ENCODE measurements around the gene USP53.
A peak's percentile ranks its signal among the peaks of the same experiment; 100 is the strongest.

USP53 gene

GRCh38 chr4:119300101-119300978, 87.8 kb downstream of the USP53 start:
- H3K9ac ChIP-seq (ENCODE audit: insufficient read length, low read depth) = peak overlapping the region; percentile 90
- H3K4me1 ChIP-seq (ENCODE audit: insufficient read depth, insufficient read length) = no peaks in the 10 kb centered on the region
- no peaks in the 10 kb centered on the region for H3K27me3 ChIP-seq (ENCODE audit: insufficient read depth, insufficient read length)
- H3K36me3 ChIP-seq (ENCODE audit: insufficient read depth, insufficient read length, low read length) = peaks cover 24% of the 10 kb centered on the region
- peak overlapping the region; percentile 94 for H3K4me3 ChIP-seq (ENCODE audit: insufficient read length, low read depth)
- H3K9me3 ChIP-seq (ENCODE audit: insufficient read depth, low read length) = no peaks in the 10 kb centered on the region
- DNase-seq (ENCODE audit: low read depth, low spot score) = peak; percentile 74
- no peak for TF ChIP-seq ZNF274 (IDR thresholded peaks at IDR 0.05; ENCODE audit: low read depth, low read length)
- TF ChIP-seq YY1 (IDR thresholded peaks at IDR 0.05; ENCODE audit: insufficient read depth, insufficient read length) = no peak
- no peak for TF ChIP-seq SUZ12 (IDR thresholded peaks at IDR 0.05; ENCODE audit: extremely low read depth, insufficient read depth, insufficient read length)

GRCh38 chr4:119302073-119302832, 89.7 kb downstream of the USP53 start:
- no peak overlapping the region for H3K4me3 ChIP-seq (ENCODE audit: insufficient read length, low read depth)

GRCh38 chr4:119303587-119304305, 91.2 kb downstream of the USP53 start:
- no peaks in the 10 kb centered on the region for H3K9me3 ChIP-seq (ENCODE audit: insufficient read depth, low read length)
- no peaks in the 10 kb centered on the region for H3K36me3 ChIP-seq (ENCODE audit: insufficient read depth, insufficient read length, low read length)
- H3K27me3 ChIP-seq (ENCODE audit: insufficient read depth, insufficient read length) = no peaks in the 10 kb centered on the region
- TF ChIP-seq SUZ12 (IDR thresholded peaks at IDR 0.05; ENCODE audit: extremely low read depth, insufficient read depth, insufficient read length) (no peak), ZNF274 (IDR thresholded peaks at IDR 0.05; ENCODE audit: low read depth, low read length) (no peak), YY1 (IDR thresholded peaks at IDR 0.05; ENCODE audit: insufficient read depth, insufficient read length) (no peak)
- DNase-seq (ENCODE audit: low read depth, low spot score) = no peak
- H3K9ac ChIP-seq (ENCODE audit: insufficient read length, low read depth) = no peak overlapping the region
- H3K4me3 ChIP-seq (ENCODE audit: insufficient read length, low read depth) = no peak overlapping the region
- H3K4me1 ChIP-seq (ENCODE audit: insufficient read depth, insufficient read length) = no peaks in the 10 kb centered on the region

More at GRCh38 chr4:119302073-119302832, 89.7 kb downstream of the USP53 start:
- Histone ChIP-seq H3K4me1 (ENCODE audit: insufficient read depth, insufficient read length) (no peaks in the 10 kb centered on the region), H3K9ac (ENCODE audit: insufficient read length, low read depth) (no peak overlapping the region), H3K27me3 (ENCODE audit: insufficient read depth, insufficient read length) (no peaks in the 10 kb centered on the region), H3K36me3 (ENCODE audit: insufficient read depth, insufficient read length, low read length) (peaks cover 11% of the 10 kb centered on the region), H3K9me3 (ENCODE audit: insufficient read depth, low read length) (no peaks in the 10 kb centered on the region)
- TF ChIP-seq YY1 (IDR thresholded peaks at IDR 0.05; ENCODE audit: insufficient read depth, insufficient read length) (no peak), ZNF274 (IDR thresholded peaks at IDR 0.05; ENCODE audit: low read depth, low read length) (no peak), SUZ12 (IDR thresholded peaks at IDR 0.05; ENCODE audit: extremely low read depth, insufficient read depth, insufficient read length) (no peak)
- DNase-seq (ENCODE audit: low read depth, low spot score) = no peak

GRCh38 chr4:119304431-119304830, 91.9 kb downstream of the USP53 start:
- DNase-seq (ENCODE audit: low read depth, low spot score) = no peak

GRCh38 chr4:119307606-119308005, 95.1 kb downstream of the USP53 start:
- Histone ChIP-seq H3K27me3 (ENCODE audit: insufficient read depth, insufficient read length) (no peaks in the 10 kb centered on the region), H3K4me1 (ENCODE audit: insufficient read depth, insufficient read length) (no peaks in the 10 kb centered on the region), H3K4me3 (ENCODE audit: insufficient read length, low read depth) (no peak overlapping the region), H3K36me3 (ENCODE audit: insufficient read depth, insufficient read length, low read length) (no peaks in the 10 kb centered on the region), H3K9me3 (ENCODE audit: insufficient read depth, low read length) (no peaks in the 10 kb centered on the region), H3K9ac (ENCODE audit: insufficient read length, low read depth) (no peak overlapping the region)
- TF ChIP-seq SUZ12 (IDR thresholded peaks at IDR 0.05; ENCODE audit: extremely low read depth, insufficient read depth, insufficient read length) (no peak), YY1 (IDR thresholded peaks at IDR 0.05; ENCODE audit: insufficient read depth, insufficient read length) (no peak), ZNF274 (IDR thresholded peaks at IDR 0.05; ENCODE audit: low read depth, low read length) (no peak)
- no peak for DNase-seq (ENCODE audit: low read depth, low spot score)

More at GRCh38 chr4:119304431-119304830, 91.9 kb downstream of the USP53 start:
- no peaks in the 10 kb centered on the region for H3K36me3 ChIP-seq (ENCODE audit: insufficient read depth, insufficient read length, low read length)
- no peaks in the 10 kb centered on the region for H3K4me1 ChIP-seq (ENCODE audit: insufficient read depth, insufficient read length)
- H3K9me3 ChIP-seq (ENCODE audit: insufficient read depth, low read length) = no peaks in the 10 kb centered on the region
- TF ChIP-seq YY1 (IDR thresholded peaks at IDR 0.05; ENCODE audit: insufficient read depth, insufficient read length) (no peak), ZNF274 (IDR thresholded peaks at IDR 0.05; ENCODE audit: low read depth, low read length) (no peak), SUZ12 (IDR thresholded peaks at IDR 0.05; ENCODE audit: extremely low read depth, insufficient read depth, insufficient read length) (no peak)
- H3K27me3 ChIP-seq (ENCODE audit: insufficient read depth, insufficient read length) = no peaks in the 10 kb centered on the region
- no peak overlapping the region for H3K9ac ChIP-seq (ENCODE audit: insufficient read length, low read depth)
- H3K4me3 ChIP-seq (ENCODE audit: insufficient read length, low read depth) = no peak overlapping the region

GRCh38 chr4:119310826-119311225, 98.3 kb downstream of the USP53 start:
- no peaks in the 10 kb centered on the region for H3K36me3 ChIP-seq (ENCODE audit: insufficient read depth, insufficient read length, low read length)
- TF ChIP-seq ZNF274 (IDR thresholded peaks at IDR 0.05; ENCODE audit: low read depth, low read length) = no peak
- TF ChIP-seq SUZ12 (IDR thresholded peaks at IDR 0.05; ENCODE audit: extremely low read depth, insufficient read depth, insufficient read length) = no peak
- TF ChIP-seq YY1 (IDR thresholded peaks at IDR 0.05; ENCODE audit: insufficient read depth, insufficient read length) = no peak
- DNase-seq (ENCODE audit: low read depth, low spot score) = no peak
- no peaks in the 10 kb centered on the region for H3K4me1 ChIP-seq (ENCODE audit: insufficient read depth, insufficient read length)
- H3K9me3 ChIP-seq (ENCODE audit: insufficient read depth, low read length) = no peaks in the 10 kb centered on the region
- no peaks in the 10 kb centered on the region for H3K27me3 ChIP-seq (ENCODE audit: insufficient read depth, insufficient read length)
- no peak overlapping the region for H3K9ac ChIP-seq (ENCODE audit: insufficient read length, low read depth)
- no peak overlapping the region for H3K4me3 ChIP-seq (ENCODE audit: insufficient read length, low read depth)
